ENCODE measurements around the gene PCNT.
"Not testable (repeated sequence)": the region's sequence is repeated elsewhere in the genome, so short reads cannot be mapped to it uniquely, and the experiment has no call there.

PCNT gene

DNA sequence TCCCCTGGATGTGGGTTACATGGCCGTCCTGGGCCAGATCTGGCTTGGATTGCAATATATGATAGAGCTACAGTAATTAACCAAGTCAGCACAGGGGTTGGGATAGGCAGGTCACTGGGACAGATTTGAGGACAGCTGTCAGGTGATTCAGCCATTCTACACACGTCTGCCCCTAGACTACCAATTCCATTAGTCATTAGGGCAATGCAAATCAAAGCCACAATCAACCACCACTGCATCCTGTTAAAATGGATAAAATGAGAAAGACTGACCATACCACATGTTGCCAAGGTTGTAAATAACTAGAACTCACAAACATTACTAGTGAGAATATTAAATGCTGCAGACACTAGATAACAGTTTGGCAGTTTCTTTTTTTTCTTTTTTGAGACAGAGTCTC lies 16.3 kb upstream of the PCNT start:
- Histone ChIP-seq H3K27me3 (ENCODE audit: insufficient read depth, low read length) (no peaks in the 10 kb centered on the region), H3K36me3 (ENCODE audit: insufficient read depth, low read length) (peaks cover 36% of the 10 kb centered on the region), H3K27ac (ENCODE audit: low read depth, low read length) (no peak overlapping the region), H3K9ac (ENCODE audit: low read depth, low read length) (no peak overlapping the region), H3K4me1 (ENCODE audit: insufficient read depth, low read length) (no peaks in the 10 kb centered on the region), H3K4me3 (ENCODE audit: low read length) (no peak overlapping the region), H3K9me3 (ENCODE audit: insufficient read depth, low read depth, low read length) (no peaks in the 10 kb centered on the region)
- WGBS, result 93% methylated on average over 2 of the region's 2 CpGs

DNA sequence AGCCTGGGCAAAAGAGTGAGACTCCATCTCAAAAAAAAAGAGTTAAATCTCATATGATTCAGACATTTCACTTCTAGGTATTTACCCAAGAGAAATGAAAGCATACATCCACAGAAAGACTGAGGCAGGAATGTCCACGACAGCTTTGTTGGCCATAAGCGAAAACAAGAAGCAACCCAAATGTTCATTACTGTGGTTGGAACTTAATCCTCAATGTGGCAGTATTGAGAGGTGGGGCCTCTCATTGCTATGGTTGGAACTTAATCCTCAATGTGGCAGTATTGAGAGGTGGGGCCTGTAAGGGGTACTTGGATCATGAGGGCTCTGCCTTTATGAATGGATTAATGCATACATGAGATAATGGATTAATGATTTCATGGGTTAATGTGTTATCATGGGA lies 15.5 kb upstream of the PCNT start:
- Histone ChIP-seq H3K36me3 (ENCODE audit: insufficient read depth, low read length) (peaks cover 43% of the 10 kb centered on the region), H3K27me3 (ENCODE audit: insufficient read depth, low read length) (no peaks in the 10 kb centered on the region), H3K4me1 (ENCODE audit: insufficient read depth, low read length) (no peaks in the 10 kb centered on the region), H3K9me3 (ENCODE audit: insufficient read depth, low read depth, low read length) (no peaks in the 10 kb centered on the region), H3K9ac (ENCODE audit: low read depth, low read length) (no peak overlapping the region), H3K27ac (ENCODE audit: low read depth, low read length) (no peak overlapping the region), H3K4me3 (ENCODE audit: low read length) (no peak overlapping the region)
- 97% methylated on average over 2 of the region's 2 CpGs for WGBS

DNA sequence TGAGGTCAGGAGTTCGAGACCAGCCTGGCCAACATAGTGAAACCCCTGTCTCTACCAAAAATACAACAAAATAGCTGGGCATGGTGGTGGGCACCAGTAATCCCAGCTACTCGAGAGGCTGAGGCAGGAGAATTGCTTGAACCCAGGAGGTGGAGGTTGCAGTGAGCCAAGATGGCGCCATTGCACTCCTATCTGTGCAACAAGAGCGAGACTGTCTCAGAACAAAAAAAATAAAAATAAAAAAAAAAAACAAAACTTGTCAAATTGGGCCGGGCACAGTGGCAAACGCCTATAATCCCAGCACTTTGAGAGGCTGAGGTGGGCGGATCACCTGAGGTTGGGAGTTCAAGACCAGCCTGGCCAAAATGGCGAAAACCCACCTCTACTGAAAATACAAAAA lies 13.7 kb upstream of the PCNT start:
- 89% methylated on average over 8 of the region's 8 CpGs for WGBS

DNA sequence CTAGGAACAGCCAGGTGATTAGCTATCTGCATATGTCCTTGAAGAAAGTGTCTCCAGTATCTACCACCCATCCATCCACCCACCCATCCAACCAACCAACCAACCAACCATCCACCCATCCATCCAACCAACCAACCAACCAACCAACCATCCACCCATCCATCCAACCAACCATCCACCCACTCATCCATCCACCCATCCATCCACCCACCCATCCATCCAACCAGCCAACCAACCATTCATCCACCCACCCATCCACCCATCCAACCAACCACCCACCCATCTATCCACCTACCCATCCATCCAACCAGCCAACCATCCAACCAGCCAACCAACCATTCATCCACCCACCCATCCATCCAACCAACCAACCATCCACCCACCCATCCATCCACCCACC lies 12.4 kb upstream of the PCNT start:
- Histone ChIP-seq H3K4me3 (ENCODE audit: low read length) (no peak overlapping the region), H3K9ac (ENCODE audit: low read depth, low read length) (no peak overlapping the region), H3K4me1 (ENCODE audit: insufficient read depth, low read length) (no peaks in the 10 kb centered on the region), H3K9me3 (ENCODE audit: insufficient read depth, low read depth, low read length) (no peaks in the 10 kb centered on the region), H3K27me3 (ENCODE audit: insufficient read depth, low read length) (no peaks in the 10 kb centered on the region), H3K36me3 (ENCODE audit: insufficient read depth, low read length) (peaks cover 40% of the 10 kb centered on the region), H3K27ac (ENCODE audit: low read depth, low read length) (no peak overlapping the region)

More for the DNA sequence above, 13.7 kb upstream of the PCNT start:
- H3K36me3 ChIP-seq (ENCODE audit: insufficient read depth, low read length), result peaks cover 39% of the 10 kb centered on the region
- H3K9me3 ChIP-seq (ENCODE audit: insufficient read depth, low read depth, low read length); H3K27ac ChIP-seq (ENCODE audit: low read depth, low read length); H3K9ac ChIP-seq (ENCODE audit: low read depth, low read length); H3K27me3 ChIP-seq (ENCODE audit: insufficient read depth, low read length); H3K4me3 ChIP-seq (ENCODE audit: low read length); H3K4me1 ChIP-seq (ENCODE audit: insufficient read depth, low read length): not testable (repeated sequence)

DNA sequence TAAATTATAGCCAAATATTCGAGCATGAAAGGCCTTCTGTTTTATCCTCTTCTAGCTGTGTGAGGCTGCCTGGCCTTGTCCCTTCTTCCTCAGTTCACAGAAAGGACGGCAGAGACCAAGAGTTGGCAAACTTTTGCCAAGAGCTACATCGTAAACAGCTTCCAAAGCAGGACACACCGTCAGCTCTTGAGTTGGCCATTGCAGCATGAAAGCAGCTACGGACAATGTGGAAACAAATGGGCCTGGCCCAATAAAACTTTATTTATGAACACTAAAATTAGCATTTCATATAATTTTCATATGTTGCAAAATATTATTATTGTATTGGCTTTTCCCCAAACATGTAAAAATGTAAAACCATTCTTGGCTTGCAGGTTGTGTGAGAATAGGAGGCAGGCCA lies 11.0 kb upstream of the PCNT start:
- Histone ChIP-seq H3K9me3 (ENCODE audit: insufficient read depth, low read depth, low read length) (no peaks in the 10 kb centered on the region), H3K9ac (ENCODE audit: low read depth, low read length) (no peak overlapping the region), H3K4me1 (ENCODE audit: insufficient read depth, low read length) (no peaks in the 10 kb centered on the region), H3K27ac (ENCODE audit: low read depth, low read length) (no peak overlapping the region), H3K36me3 (ENCODE audit: insufficient read depth, low read length) (peaks cover 35% of the 10 kb centered on the region), H3K4me3 (ENCODE audit: low read length) (no peak overlapping the region), H3K27me3 (ENCODE audit: insufficient read depth, low read length) (no peaks in the 10 kb centered on the region)
- 96% methylated on average over 5 of the region's 5 CpGs for WGBS

DNA sequence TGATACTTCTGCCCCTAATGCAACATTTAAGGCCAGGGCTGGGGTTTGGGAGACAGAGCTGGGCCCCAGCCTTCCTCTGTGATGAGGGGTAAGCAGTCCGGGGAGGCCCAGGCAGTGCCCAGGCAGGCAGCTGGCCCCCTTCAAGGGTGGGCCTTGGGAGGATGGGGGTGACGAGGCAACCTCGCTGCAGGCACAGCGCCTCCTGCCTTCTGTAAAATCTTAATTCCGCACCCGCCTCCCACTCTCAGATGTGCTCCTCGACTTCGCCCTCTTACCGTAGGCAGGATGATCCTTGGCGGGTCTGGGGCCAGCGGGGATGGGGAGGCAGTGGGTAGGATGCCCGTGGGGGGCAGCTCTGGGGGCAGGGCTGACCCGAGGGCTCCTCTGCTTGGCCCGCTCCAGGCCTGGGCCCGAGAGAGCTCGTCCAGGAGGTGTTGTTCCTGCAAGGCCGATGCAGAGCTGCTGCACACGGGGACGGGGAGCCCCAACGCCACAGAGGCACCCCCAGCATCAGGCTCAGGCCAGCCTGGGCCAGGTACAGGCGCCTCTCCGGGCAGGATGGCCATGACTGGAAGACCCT lies 9.4 kb upstream of the PCNT start:
- Histone ChIP-seq H3K27ac (ENCODE audit: low read depth, low read length) (no peak overlapping the region), H3K9me3 (ENCODE audit: insufficient read depth, low read depth, low read length) (no peaks in the 10 kb centered on the region), H3K36me3 (ENCODE audit: insufficient read depth, low read length) (peaks cover 26% of the 10 kb centered on the region), H3K4me1 (ENCODE audit: insufficient read depth, low read length) (no peaks in the 10 kb centered on the region), H3K9ac (ENCODE audit: low read depth, low read length) (no peak overlapping the region), H3K27me3 (ENCODE audit: insufficient read depth, low read length) (no peaks in the 10 kb centered on the region), H3K4me3 (ENCODE audit: low read length) (no peak overlapping the region)
- WGBS, result 95% methylated on average over 22 of the region's 22 CpGs

DNA sequence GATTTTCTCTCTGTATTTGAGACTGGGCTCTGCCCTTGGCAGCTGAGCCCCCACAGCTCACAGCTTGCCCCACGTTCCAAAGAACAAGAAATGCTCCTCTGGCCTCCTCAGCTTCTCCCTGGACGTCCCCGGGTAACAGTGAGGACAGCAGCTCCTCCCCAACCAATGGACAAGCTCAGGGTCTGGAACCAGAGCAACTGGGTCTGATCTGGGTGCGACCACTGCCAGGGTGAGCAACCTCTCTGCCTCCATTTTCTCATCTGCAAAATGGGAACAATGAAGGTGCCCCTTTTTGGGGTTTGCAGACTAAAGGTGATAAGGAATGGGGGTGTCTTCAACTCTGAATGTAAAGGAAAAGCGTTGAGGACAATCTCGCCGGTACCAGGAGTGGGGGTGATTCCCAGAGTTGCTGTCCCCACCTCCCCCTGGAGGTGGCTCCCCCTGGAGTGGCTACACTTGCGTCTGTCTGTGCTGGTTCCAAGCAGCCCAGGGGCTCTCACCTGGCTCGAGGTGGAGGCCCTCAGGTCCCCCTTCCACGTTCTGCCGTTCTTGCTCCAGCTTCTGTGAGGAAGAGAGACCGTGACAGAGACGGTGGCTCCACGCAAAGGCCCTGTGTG lies 7.1 kb upstream of the PCNT start:
- 91% methylated on average over 14 of the region's 14 CpGs for WGBS
- Histone ChIP-seq H3K4me3 (ENCODE audit: low read length) (no peak overlapping the region), H3K9ac (ENCODE audit: low read depth, low read length) (no peak overlapping the region), H3K27me3 (ENCODE audit: insufficient read depth, low read length) (no peaks in the 10 kb centered on the region), H3K36me3 (ENCODE audit: insufficient read depth, low read length) (peaks cover 29% of the 10 kb centered on the region), H3K4me1 (ENCODE audit: insufficient read depth, low read length) (peaks cover 7% of the 10 kb centered on the region; the same call in 1 of the 2 replicates), H3K27ac (ENCODE audit: low read depth, low read length) (no peak overlapping the region), H3K9me3 (ENCODE audit: insufficient read depth, low read depth, low read length) (no peaks in the 10 kb centered on the region)

DNA sequence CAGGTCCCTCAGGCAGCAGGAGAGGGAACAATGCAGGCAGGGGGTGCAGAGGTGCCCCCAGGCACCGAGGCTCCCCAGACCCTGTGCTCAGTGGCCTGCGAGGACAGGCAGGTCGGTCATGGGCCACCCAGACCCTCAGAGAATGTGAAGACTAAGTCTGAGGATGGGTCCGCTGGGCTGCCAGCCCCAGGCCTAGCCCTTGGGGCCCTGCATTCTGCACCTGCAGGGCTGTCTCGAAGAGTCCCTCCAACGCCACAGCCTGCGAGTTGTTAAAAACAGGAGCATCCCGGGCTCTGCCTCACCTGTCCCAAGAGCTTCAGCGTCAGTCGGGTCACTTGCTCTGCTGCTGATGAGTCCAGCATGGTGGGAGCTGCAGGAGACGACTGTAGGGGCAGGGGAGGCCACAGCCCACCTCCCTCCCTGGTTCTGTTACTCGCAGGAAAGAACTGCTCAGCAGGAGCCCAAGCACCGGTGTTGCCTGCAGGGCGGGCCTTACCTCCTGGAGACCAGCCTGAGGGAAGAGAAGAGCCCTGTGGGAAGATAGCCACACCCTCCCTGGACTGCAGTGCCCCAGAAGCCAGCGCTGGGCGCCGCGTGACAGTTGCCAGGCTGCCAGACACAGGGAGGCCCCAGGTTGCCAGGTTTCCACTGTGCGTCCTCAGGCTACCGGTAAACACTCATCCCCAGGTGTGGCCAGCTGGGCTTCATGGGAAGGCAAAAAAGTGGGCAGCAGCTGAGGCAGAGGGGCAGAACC lies 6.1 kb upstream of the PCNT start:
- H3K4me1 ChIP-seq (ENCODE audit: insufficient read depth, low read length), result peaks cover 11% of the 10 kb centered on the region; the same call in 1 of the 2 replicates
- H3K9me3 ChIP-seq (ENCODE audit: insufficient read depth, low read depth, low read length), result no peaks in the 10 kb centered on the region
- no peak overlapping the region for H3K4me3 ChIP-seq (ENCODE audit: low read length)
- 47% methylated on average over 20 of the region's 20 CpGs for WGBS
- H3K27me3 ChIP-seq (ENCODE audit: insufficient read depth, low read length), result no peaks in the 10 kb centered on the region
- peaks cover 29% of the 10 kb centered on the region for H3K36me3 ChIP-seq (ENCODE audit: insufficient read depth, low read length)
- H3K27ac ChIP-seq (ENCODE audit: low read depth, low read length), result no peak overlapping the region
- H3K9ac ChIP-seq (ENCODE audit: low read depth, low read length), result no peak overlapping the region

DNA sequence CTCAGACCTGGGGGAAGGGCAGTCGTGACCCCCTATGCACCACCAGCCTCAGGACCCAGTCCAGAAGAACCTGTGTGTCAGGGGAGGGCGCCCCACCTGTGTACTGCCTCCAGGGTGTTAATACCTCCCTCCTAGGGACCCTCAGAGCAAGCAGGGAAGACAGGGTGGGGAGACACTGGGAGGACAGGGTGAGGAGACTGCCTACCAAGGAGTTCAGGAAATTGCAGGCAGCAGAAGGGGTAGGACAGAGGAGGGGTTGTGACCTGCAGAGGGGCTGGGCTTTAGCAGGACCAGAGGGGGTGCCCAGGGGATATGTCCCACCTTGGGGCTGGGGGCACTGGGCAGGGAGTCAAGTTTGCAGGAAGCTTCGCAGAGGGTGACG lies 5.5 kb upstream of the PCNT start:
- Histone ChIP-seq H3K4me3 (ENCODE audit: low read length) (no peak overlapping the region), H3K36me3 (ENCODE audit: insufficient read depth, low read length) (peaks cover 24% of the 10 kb centered on the region)

DNA sequence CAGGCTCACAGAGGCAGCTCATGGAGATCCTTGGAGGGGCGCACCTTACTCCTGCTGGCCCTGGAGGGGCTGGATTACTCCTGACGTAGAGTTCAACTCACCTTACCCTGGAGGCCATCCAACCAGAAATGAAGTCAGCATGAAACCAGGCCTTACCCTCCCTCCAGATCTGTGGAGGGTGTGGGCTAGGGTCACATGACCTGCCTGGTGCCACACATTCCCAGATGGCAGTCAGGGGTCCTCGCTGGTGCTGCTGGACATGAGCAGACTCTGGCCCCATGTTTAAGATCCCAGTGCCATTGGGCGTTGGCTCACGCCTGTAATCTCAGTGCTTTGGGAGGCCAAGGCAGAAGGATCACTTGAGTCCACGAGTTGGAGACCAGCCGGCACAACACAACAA lies 4.8 kb upstream of the PCNT start:
- Histone ChIP-seq H3K9me3 (ENCODE audit: insufficient read depth, low read depth, low read length) (no peaks in the 10 kb centered on the region), H3K27ac (ENCODE audit: low read depth, low read length) (no peak overlapping the region), H3K4me1 (ENCODE audit: insufficient read depth, low read length) (peaks cover 11% of the 10 kb centered on the region; the same call in 1 of the 2 replicates), H3K9ac (ENCODE audit: low read depth, low read length) (no peak overlapping the region), H3K27me3 (ENCODE audit: insufficient read depth, low read length) (no peaks in the 10 kb centered on the region), H3K4me3 (ENCODE audit: low read length) (no peak overlapping the region), H3K36me3 (ENCODE audit: insufficient read depth, low read length) (peaks cover 23% of the 10 kb centered on the region)
- WGBS, result 92% methylated on average over 7 of the region's 7 CpGs

More for the DNA sequence above, 5.5 kb upstream of the PCNT start:
- WGBS, result 73% methylated on average over 4 of the region's 4 CpGs
- Histone ChIP-seq H3K4me1 (ENCODE audit: insufficient read depth, low read length) (peaks cover 11% of the 10 kb centered on the region; the same call in 1 of the 2 replicates), H3K27me3 (ENCODE audit: insufficient read depth, low read length) (no peaks in the 10 kb centered on the region), H3K9ac (ENCODE audit: low read depth, low read length) (no peak overlapping the region), H3K9me3 (ENCODE audit: insufficient read depth, low read depth, low read length) (no peaks in the 10 kb centered on the region), H3K27ac (ENCODE audit: low read depth, low read length) (no peak overlapping the region)

DNA sequence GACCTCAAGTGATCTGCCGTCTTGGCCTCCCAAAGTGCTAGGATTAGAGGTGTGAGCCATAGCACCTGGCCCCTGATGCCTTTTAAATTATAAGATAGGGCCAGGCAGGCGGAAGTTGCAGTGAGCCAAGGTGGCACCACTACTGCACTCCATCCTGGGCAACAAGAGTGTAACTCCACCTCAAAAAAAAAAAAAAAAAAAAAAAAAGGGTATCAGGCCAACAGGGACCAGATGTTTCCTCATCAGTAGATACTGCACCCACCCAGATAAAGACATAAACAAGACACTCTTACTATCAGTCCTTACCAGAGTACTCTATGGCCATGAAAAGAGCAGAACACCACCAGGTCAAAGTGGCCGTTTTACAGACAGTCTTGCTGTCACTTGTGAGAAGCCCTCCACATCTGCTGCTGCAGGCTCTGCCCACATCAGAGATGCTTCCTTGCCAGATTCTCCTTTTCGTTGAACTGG lies 3.6 kb upstream of the PCNT start:
- Histone ChIP-seq H3K27me3 (ENCODE audit: insufficient read depth, low read length) (no peaks in the 10 kb centered on the region), H3K9me3 (ENCODE audit: insufficient read depth, low read depth, low read length) (no peaks in the 10 kb centered on the region), H3K4me1 (ENCODE audit: insufficient read depth, low read length) (peaks cover 12% of the 10 kb centered on the region), H3K27ac (ENCODE audit: low read depth, low read length) (no peak overlapping the region), H3K4me3 (ENCODE audit: low read length) (peak overlapping the region; percentile 27; the same call in 1 of the 2 replicates), H3K9ac (ENCODE audit: low read depth, low read length) (no peak overlapping the region), H3K36me3 (ENCODE audit: insufficient read depth, low read length) (peaks cover 15% of the 10 kb centered on the region)
- WGBS, result 97% methylated on average over 4 of the region's 4 CpGs

All from HUES64 (cell line).